Measurements from ENCODE around the gene SLC48A1.
A peak's percentile ranks its signal among the peaks of the same experiment; 100 is the strongest.

SLC48A1 gene

DNA sequence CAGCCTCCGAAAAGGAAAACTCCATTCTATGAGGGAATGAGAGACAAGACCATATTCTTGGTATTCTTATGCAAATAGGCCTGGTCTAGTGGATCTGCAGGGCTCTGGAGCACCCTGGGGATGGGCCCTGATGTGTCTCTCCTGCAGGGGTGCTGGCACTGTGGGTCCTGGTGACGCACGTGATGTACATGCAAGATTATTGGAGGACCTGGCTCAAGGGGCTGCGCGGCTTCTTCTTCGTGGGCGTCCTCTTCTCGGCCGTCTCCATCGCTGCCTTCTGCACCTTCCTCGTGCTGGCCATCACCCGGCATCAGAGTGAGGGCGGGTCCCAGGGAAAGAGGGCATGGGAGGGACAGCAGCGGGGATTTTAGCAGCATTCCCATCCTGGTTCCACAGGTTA lies 5.8 kb downstream of the SLC48A1 start:
- Histone ChIP-seq H3K36me3 (replicated peaks) (peaks cover 24% of the 10 kb centered on the region), H3K27ac (no peak overlapping the region), H3K4me3 (ENCODE audit: low read depth, low read length) (no peak overlapping the region), H3K27me3 (replicated peaks) (no peaks in the 10 kb centered on the region)
- in situ Hi-C loops (cut with HindIII; ENCODE audit: low pct_ligation_motif_present, low sequenced_read_pairs) = no loop called here
- TF ChIP-seq, protein P1, sequence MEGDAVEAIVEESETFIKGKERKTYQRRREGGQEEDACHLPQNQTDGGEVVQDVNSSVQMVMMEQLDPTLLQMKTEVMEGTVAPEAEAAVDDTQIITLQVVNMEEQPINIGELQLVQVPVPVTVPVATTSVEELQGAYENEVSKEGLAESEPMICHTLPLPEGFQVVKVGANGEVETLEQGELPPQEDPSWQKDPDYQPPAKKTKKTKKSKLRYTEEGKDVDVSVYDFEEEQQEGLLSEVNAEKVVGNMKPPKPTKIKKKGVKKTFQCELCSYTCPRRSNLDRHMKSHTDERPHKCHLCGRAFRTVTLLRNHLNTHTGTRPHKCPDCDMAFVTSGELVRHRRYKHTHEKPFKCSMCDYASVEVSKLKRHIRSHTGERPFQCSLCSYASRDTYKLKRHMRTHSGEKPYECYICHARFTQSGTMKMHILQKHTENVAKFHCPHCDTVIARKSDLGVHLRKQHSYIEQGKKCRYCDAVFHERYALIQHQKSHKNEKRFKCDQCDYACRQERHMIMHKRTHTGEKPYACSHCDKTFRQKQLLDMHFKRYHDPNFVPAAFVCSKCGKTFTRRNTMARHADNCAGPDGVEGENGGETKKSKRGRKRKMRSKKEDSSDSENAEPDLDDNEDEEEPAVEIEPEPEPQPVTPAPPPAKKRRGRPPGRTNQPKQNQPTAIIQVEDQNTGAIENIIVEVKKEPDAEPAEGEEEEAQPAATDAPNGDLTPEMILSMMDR (IDR thresholded peaks at IDR 0.05; ENCODE audit: low read depth, low read length, missing control alignments) = no peak
- no peak for DNase-seq

GRCh38 chr12:47779301-47779942 lies 6.4 kb downstream of the SLC48A1 start:
- in situ Hi-C loops (cut with HindIII; ENCODE audit: low pct_ligation_motif_present, low sequenced_read_pairs) = no loop called here
- TF ChIP-seq, protein P1 (IDR thresholded peaks at IDR 0.05; ENCODE audit: low read depth, low read length, missing control alignments) = peak; percentile 96
- Histone ChIP-seq H3K36me3 (replicated peaks) (peaks cover 30% of the 10 kb centered on the region), H3K4me3 (ENCODE audit: low read depth, low read length) (no peak overlapping the region), H3K27me3 (replicated peaks) (no peaks in the 10 kb centered on the region), H3K27ac (no peak overlapping the region)
- peak; percentile 88 for DNase-seq

GRCh38 chr12:47779943-47780504 lies 7.0 kb downstream of the SLC48A1 start:
- in situ Hi-C loops (cut with HindIII; ENCODE audit: low pct_ligation_motif_present, low sequenced_read_pairs) = no loop called here
- DNase-seq = no peak
- TF ChIP-seq, protein P1 (IDR thresholded peaks at IDR 0.05; ENCODE audit: low read depth, low read length, missing control alignments) = no peak
- Histone ChIP-seq H3K4me3 (ENCODE audit: low read depth, low read length) (no peak overlapping the region), H3K27me3 (replicated peaks) (no peaks in the 10 kb centered on the region), H3K27ac (no peak overlapping the region), H3K36me3 (replicated peaks) (peaks cover 34% of the 10 kb centered on the region)

DNA sequence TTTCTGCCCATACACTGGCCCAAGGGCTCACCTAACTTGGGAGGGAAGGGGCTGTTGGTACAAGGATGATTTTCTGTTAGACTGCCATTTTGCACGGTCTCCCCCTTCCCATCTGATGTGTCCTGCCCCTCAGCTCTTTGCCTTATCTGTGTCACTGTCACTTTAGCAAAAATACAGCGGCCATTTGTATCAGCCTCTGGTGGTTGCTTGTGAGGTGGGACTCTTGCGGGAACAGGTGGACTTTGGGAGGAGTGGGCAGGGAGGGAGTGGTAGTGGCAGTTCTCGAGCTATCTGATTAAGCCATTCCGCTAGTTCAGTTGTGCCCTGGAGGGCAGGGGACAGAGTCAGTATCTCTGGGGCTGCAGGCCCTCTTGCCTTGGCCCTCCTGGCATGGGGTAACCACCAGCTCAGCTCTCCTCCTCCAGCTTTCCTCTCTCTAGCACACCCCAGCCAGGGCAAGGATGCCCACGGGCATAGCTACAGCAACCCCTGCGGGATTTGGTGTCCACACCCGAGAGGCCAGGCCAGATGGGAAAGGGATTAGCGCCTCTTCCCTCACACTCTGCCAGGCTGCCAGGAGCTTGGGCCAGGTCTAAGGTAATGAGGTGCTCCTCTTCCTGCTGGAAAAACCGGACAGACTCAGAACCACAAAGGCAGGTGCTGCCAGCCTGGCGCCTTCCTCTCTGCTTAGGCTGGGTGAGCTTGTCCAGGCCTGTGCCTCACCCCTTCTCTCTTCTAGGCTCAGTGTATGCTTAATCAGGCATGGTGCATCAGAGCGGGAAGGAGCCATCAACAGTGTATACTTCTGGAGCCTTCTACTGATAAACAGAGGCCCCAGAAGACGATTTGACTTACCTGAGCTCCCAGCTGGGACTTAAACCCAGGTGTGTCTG lies 8.7 kb downstream of the SLC48A1 start:
- DNase-seq = no peak
- TF ChIP-seq, protein P1 (IDR thresholded peaks at IDR 0.05; ENCODE audit: low read depth, low read length, missing control alignments) = no peak

DNA sequence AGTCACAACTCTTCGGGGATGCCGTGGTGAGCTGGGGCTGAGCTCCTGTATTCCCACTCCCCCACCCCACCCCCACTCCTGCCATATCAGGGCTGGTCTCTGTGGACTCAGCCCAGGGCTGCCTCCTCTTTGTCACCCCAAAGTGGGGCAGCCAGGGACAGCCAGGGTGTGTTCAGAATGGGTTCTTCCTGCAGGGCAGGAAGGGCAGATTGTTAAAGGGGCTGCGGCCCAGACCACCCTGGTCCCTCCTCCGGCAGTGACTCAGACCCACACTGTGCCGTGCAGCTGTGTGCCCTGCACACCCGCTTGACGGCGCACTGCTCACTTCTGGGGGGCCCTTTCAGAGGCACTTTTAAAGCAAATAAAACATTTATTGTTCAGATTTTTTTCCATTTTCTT lies 9.3 kb downstream of the SLC48A1 start:
- in situ Hi-C loops (cut with HindIII; ENCODE audit: low pct_ligation_motif_present, low sequenced_read_pairs) = no loop called here
- peaks cover 57% of the 10 kb centered on the region for H3K36me3 ChIP-seq (replicated peaks)
- no peak overlapping the region for H3K4me3 ChIP-seq (ENCODE audit: low read depth, low read length)
- no peak for DNase-seq
- H3K27me3 ChIP-seq (replicated peaks) = no peaks in the 10 kb centered on the region
- TF ChIP-seq, protein P1 (IDR thresholded peaks at IDR 0.05; ENCODE audit: low read depth, low read length, missing control alignments) = peak; percentile 23
- H3K27ac ChIP-seq = no peak overlapping the region

More for the DNA sequence above, 8.7 kb downstream of the SLC48A1 start:
- in situ Hi-C loops (cut with HindIII; ENCODE audit: low pct_ligation_motif_present, low sequenced_read_pairs) = no loop called here
- Histone ChIP-seq H3K36me3 (replicated peaks) (peaks cover 51% of the 10 kb centered on the region), H3K27me3 (replicated peaks) (no peaks in the 10 kb centered on the region), H3K4me3 (ENCODE audit: low read depth, low read length) (no peak overlapping the region), H3K27ac (no peak overlapping the region)

All from brain microvascular endothelial cell (primary cell).